Activated naive CD8-positive, alpha-beta T cell treated with anti-CD3 and anti-CD28 coated beads, Interleukin-2, amount 50 U/mL, for 16 hours (primary cell): ENCODE results near the gene FCHO2.

Experiments used
- DNase-seq: peaks from one replicate; pipeline ENCODE4 v3.0.0-alpha.2; 2020; ENCODE audit warnings: low read depth, low spot score

FCHO2 gene

GRCh38 chr5:73111536-73111935, 155.7 kb downstream of the FCHO2 start:
- DNase-seq = no peak

GRCh38 chr5:73112359-73112758, 156.5 kb downstream of the FCHO2 start:
- DNase-seq = no peak

GRCh38 chr5:73114044-73114688, 158.3 kb downstream of the FCHO2 start:
- DNase-seq = no peak

- DNase-seq = no peak
Measured at GRCh38 chr5:73115399-73116051, 159.7 kb downstream of the FCHO2 start.

GRCh38 chr5:73116506-73116905, 160.7 kb downstream of the FCHO2 start:
- no peak for DNase-seq

GRCh38 chr5:73117088-73117740, 161.4 kb downstream of the FCHO2 start:
- DNase-seq = no peak

- no peak for DNase-seq
Measured at GRCh38 chr5:73118391-73118973, 162.6 kb downstream of the FCHO2 start.

- no peak for DNase-seq
Measured at GRCh38 chr5:73119451-73120157, 163.8 kb downstream of the FCHO2 start.

- DNase-seq = no peak
Measured at GRCh38 chr5:73120222-73121118, 164.6 kb downstream of the FCHO2 start, which contains the start of gene TMEM171. Gene TMEM171, plus strand, starts transcription at chr5:73120575. Its CDS starts 2,799 bp downstream, at chr5:73123374.

GRCh38 chr5:73121119-73121463, 165.2 kb downstream of the FCHO2 start:
- DNase-seq = no peak

- no peak for DNase-seq
Measured at GRCh38 chr5:73122875-73123810, 167.3 kb downstream of the FCHO2 start.

GRCh38 chr5:73125289-73125688, 169.4 kb downstream of the FCHO2 start:
- DNase-seq = no peak

- DNase-seq = no peak
Measured at GRCh38 chr5:73126381-73126780, 170.5 kb downstream of the FCHO2 start.

GRCh38 chr5:73126957-73127356, 171.1 kb downstream of the FCHO2 start:
- DNase-seq = no peak

GRCh38 chr5:73129143-73129542, 173.3 kb downstream of the FCHO2 start:
- no peak for DNase-seq

- DNase-seq = no peak
Measured at GRCh38 chr5:73130811-73131210, 175.0 kb downstream of the FCHO2 start.

GRCh38 chr5:73131711-73132425, 176.0 kb downstream of the FCHO2 start:
- no peak for DNase-seq

GRCh38 chr5:73132759-73133158, 176.9 kb downstream of the FCHO2 start:
- DNase-seq = no peak

- DNase-seq = no peak
Measured at GRCh38 chr5:73135021-73135420, 179.2 kb downstream of the FCHO2 start.
